K562 (cell line): ENCODE data around the gene TLX3. TPM values are rescaled to one million over a fixed set of nuclear protein-coding genes. Genes with fewer than 3 reads are reported as not detected.

ENCODE experiments used
- ATAC-seq: fragments of 200-7000 bp; cut with Tn5 transposase; 3 replicates; pipeline ENCODE4 v1.9.1; 2020; ENCODE audit warnings: moderate library complexity
- BruUV-seq: library from RNA; stranded (reverse); fragments of 400-500 nt; replicated peaks from 2 replicates; lab custom pipeline; 2021; lab: Mats Ljungman, UMichigan
- CTCF ChIA-PET: fragments of 300-600 bp; formaldehyde crosslinking; extraction: SDS; loops from one replicate; lab custom pipeline; 2021; ENCODE audit warnings: low intra/inter-chr PET ratio; lab: Yijun Ruan, JAX
- POLR2A ChIA-PET: fragments of 300-600, 350-650 bp; sonication (Branson Sonifier 250); formaldehyde crosslinking; extraction: SDS; loops from one replicate; lab custom pipeline; 2021; ENCODE audit warnings: antibody characterized with exemption, inconsistent platforms; lab: Yijun Ruan, JAX
- DNase-seq, 4 experiments: peaks; one replicate each; pipeline versions ENCODE4 v3.0.0 to v3.0.0-alpha.2; 2011 to 2018; ENCODE audit warnings: low spot score in 3 of 4, mixed read lengths in 3 of 4; ENCODE audit errors: extremely low read depth in 1 of 4
- FAIRE-seq: peaks from 2 replicates; lab custom pipeline; 2011; peaks lifted over from hg19 to GRCh38; lab: Jason Lieb, UNC
- H2AFZ ChIP-seq: 2 replicates; pipeline ENCODE4 v1.6.0; 2011; ENCODE audit warnings: low read depth, low read length, control low read depth, inconsistent platforms
- H3K27ac ChIP-seq: fragments of 200-600 bp; 3 replicates; pipeline ENCODE4 v1.8.0; 2011; ENCODE audit warnings: low read depth, mild to moderate bottlenecking, control low read depth, inconsistent platforms, low read length, moderate library complexity, mixed read lengths; ENCODE audit errors: extremely low read depth
- H3K27me3 ChIP-seq, 2 experiments: fragments of 300-600 bp in 1 of 2; 2 replicates in 1 of 2; 3 replicates in 1 of 2; pipeline versions ENCODE4 v1.6.0 to v1.8.0; 2011; ENCODE audit warnings: inconsistent platforms in 2 of 2, low read length in 2 of 2, mild to moderate bottlenecking in 1 of 2, mixed read lengths in 1 of 2, moderate library complexity in 1 of 2; ENCODE audit not compliant: control insufficient read depth in 2 of 2, insufficient read depth in 2 of 2
- H3K36me3 ChIP-seq: fragments of 300-600 bp; 3 replicates; pipeline ENCODE4 v1.8.0; 2011; ENCODE audit warnings: mild to moderate bottlenecking, low read length, inconsistent platforms; ENCODE audit not compliant: control insufficient read depth, insufficient read depth
- H3K4me1 ChIP-seq, 2 experiments: fragments of 200-600 bp in 1 of 2; replicated peaks in 1 of 2; 2 replicates in 1 of 2; 3 replicates in 1 of 2; pipeline versions ENCODE4 v1.5.1 to v1.8.0; 2011; ENCODE audit warnings: inconsistent platforms in 2 of 2, low read length in 2 of 2, mild to moderate bottlenecking in 1 of 2, mixed read lengths in 1 of 2, moderate library complexity in 1 of 2; ENCODE audit not compliant: control insufficient read depth in 2 of 2, insufficient read depth in 2 of 2
- H3K4me2 ChIP-seq: 2 replicates; pipeline ENCODE4 v1.6.1; 2011; ENCODE audit warnings: low read length, control low read depth, inconsistent platforms, mixed read lengths; ENCODE audit not compliant: insufficient read depth
- H3K4me3 ChIP-seq: fragments of 200-600 bp; sonication (generic), shearing (Covaris generic); 2 replicates; pipeline ENCODE4 v1.5.1; 2016; ENCODE audit warnings: control low read depth, inconsistent platforms
- H3K79me2 ChIP-seq: fragments of 200-600 bp; 3 replicates; pipeline ENCODE4 v1.8.0; 2011; ENCODE audit warnings: low read length, inconsistent platforms; ENCODE audit not compliant: control insufficient read depth, insufficient read depth
- H3K9ac ChIP-seq, 2 experiments: 2 replicates each; pipeline versions ENCODE4 v1.6.0 to v1.6.1; 2011; ENCODE audit warnings: low read depth in 2 of 2, low read length in 2 of 2, control low read depth in 1 of 2, inconsistent platforms in 1 of 2, mild to moderate bottlenecking in 1 of 2, mixed read lengths in 1 of 2; ENCODE audit not compliant: insufficient read depth in 1 of 2
- H3K9me1 ChIP-seq: one replicate; pipeline ENCODE4 v1.6.0; 2011; ENCODE audit warnings: inconsistent platforms, mild to moderate bottlenecking, low read length, moderate library complexity; ENCODE audit not compliant: control insufficient read depth, insufficient read depth
- H3K9me3 ChIP-seq: replicated peaks from 2 replicates; pipeline ENCODE4 v1.5.1; 2011; ENCODE audit warnings: low read depth, low read length, inconsistent platforms; ENCODE audit not compliant: control insufficient read depth, insufficient read depth
- H4K20me1 ChIP-seq: replicated peaks from 2 replicates; pipeline ENCODE4 v1.6.1; 2011; ENCODE audit warnings: low read length, inconsistent platforms, mixed read lengths; ENCODE audit not compliant: control insufficient read depth, insufficient read depth
- BMI1 ChIP-seq: fragments of 150-350 bp; IDR thresholded peaks from 2 replicates; pipeline ENCODE4 v1.6.1; 2014; ENCODE audit warnings: low read length
- CREBBP ChIP-seq: IDR thresholded peaks from one replicate; pipeline ENCODE4 v1.6.1; 2012; ENCODE audit warnings: low read depth, mild to moderate bottlenecking, control low read depth, inconsistent platforms, low read length
- DDX20 ChIP-seq: fragments of 450-650 bp; IDR thresholded peaks from 2 replicates; pipeline ENCODE4 v1.6.1; 2016; ENCODE audit warnings: missing genetic modification characterization, low read depth, mild to moderate bottlenecking, missing compliant biosample characterization, moderate library complexity
- DEAF1 ChIP-seq: fragments of 450-650 bp; formaldehyde crosslinking; IDR thresholded peaks from 2 replicates; pipeline ENCODE4 v1.4.0; 2020; ENCODE audit warnings: mild to moderate bottlenecking, moderate library complexity
- ESRRB ChIP-seq: fragments of 250-450 bp; sonication (Bioruptor Pico); IDR thresholded peaks from 2 replicates; pipeline ENCODE4 v1.5.0; 2020; ENCODE audit warnings: mild to moderate bottlenecking, moderate library complexity, borderline replicate concordance
- IRF2 ChIP-seq: sonication (generic); formaldehyde crosslinking; IDR thresholded peaks from 2 replicates; pipeline ENCODE4 v1.8.1; 2022; ENCODE audit warnings: mild to moderate bottlenecking, missing genetic modification reagents
- PBX2 ChIP-seq, 2 experiments: IDR thresholded peaks in 1 of 2; conservative IDR thresholded peaks in 1 of 2; 2 replicates each; pipeline ENCODE4 v1.6.1; 2016; ENCODE audit warnings: low read depth in 2 of 2, mild to moderate bottlenecking in 1 of 2, missing compliant biosample characterization in 1 of 2, missing genetic modification characterization in 1 of 2, moderate library complexity in 1 of 2
- POLR2A ChIP-seq: fragments of 450-650 bp; conservative IDR thresholded peaks from 2 replicates; pipeline ENCODE4 v1.6.1; 2016
- PTTG1 ChIP-seq: fragments of 450-650 bp; IDR thresholded peaks from 2 replicates; pipeline ENCODE4 v1.6.1; 2016; ENCODE audit warnings: low read depth, mild to moderate bottlenecking, missing genetic modification characterization, missing compliant biosample characterization
- RFX1 ChIP-seq: fragments of 450-650 bp; IDR thresholded peaks from 2 replicates; pipeline ENCODE4 v1.6.1; 2016; ENCODE audit warnings: mild to moderate bottlenecking, moderate library complexity
- SAP30 ChIP-seq: fragments of 200-600 bp; sonication (generic); IDR thresholded peaks from 2 replicates; pipeline ENCODE4 v1.6.1; 2012; ENCODE audit warnings: borderline replicate concordance, low read depth, mild to moderate bottlenecking, moderate library complexity, low read length, control low read depth, inconsistent platforms; ENCODE audit not compliant: insufficient read depth, poor library complexity, severe bottlenecking
- UBTF ChIP-seq, 2 experiments: IDR thresholded peaks; 2 replicates each; pipeline ENCODE4 v1.6.1; 2012; ENCODE audit warnings: improper control_type of control experiment in 2 of 2, low read depth in 2 of 2, low read length in 2 of 2, borderline replicate concordance in 1 of 2
- ZNF507 ChIP-seq: conservative IDR thresholded peaks from 2 replicates; pipeline ENCODE4 v1.6.1; 2017; ENCODE audit warnings: missing genetic modification characterization, missing compliant biosample characterization
- WGBS: fragments of 100-300 bp; shearing (Covaris generic); methylation state at CpG from one replicate; pipeline ENCODE4 v1.1.6; 2016; ENCODE audit warnings: low coverage, mixed read lengths; ENCODE audit not compliant: insufficient coverage; ENCODE audit errors: missing lambda C conversion rate; 5-methylcytosine and 5-hydroxymethylcytosine counted together
- in situ Hi-C: fragments of 300-500 bp; cut with MboI; formaldehyde crosslinking; loops from 4 replicates; pipeline ENCODE4 v1.15.0; 2018; ENCODE audit warnings: inconsistent platforms, mixed read lengths
- intact Hi-C: fragments of 100-400 bp; cut with micrococcal nuclease; formaldehyde crosslinking; loops from 2 replicates; pipeline ENCODE4 v1.14.2; 2022
- polyA plus RNA-seq, 8 experiments: library from polyadenylated mRNA; depleted of rRNA in 4 of 8; stranded (reverse) in 5 of 8; unstranded in 3 of 8; fragments of >200 nt; fragmentation: Nextera tagmentation in 2 of 8; fragmentation: Illumina TruSeq in 1 of 8; extraction: Ambion mirVana in 2 of 8; extraction: Trizol in 1 of 8; gene quantifications; 2 replicates each; pipeline versions ENCODE4 v1.2.1 to v1.2.3, GENCODE V29; 2011 to 2014; ENCODE audit warnings: inconsistent platforms in 1 of 8, missing spikeins in 1 of 8
- total RNA-seq, 7 experiments: library from RNA; depleted of rRNA in 6 of 7; stranded (reverse); fragments of >200 nt in 6 of 7; fragmentation: Illumina TruSeq in 2 of 7; extraction: Trizol in 2 of 7; gene quantifications; 2 replicates each; pipeline versions ENCODE4 v1.2.1 to v1.2.3, GENCODE V29; 2011 to 2021; ENCODE audit warnings: low replicate concordance in 1 of 7

Gene TLX3
- total and polyA plus RNA-seq, 9 of the 15 experiments (the other 6 are each of a cell fraction or from before 2014, with no cell fraction given): not detected

GRCh38 chr5:171307789-171308452, 1.1 kb upstream of the TLX3 start:
- Histone ChIP-seq H3K79me2 (no peaks in the 10 kb centered on the region), H3K27ac (no peak overlapping the region), H3K4me1 (peaks cover 0 to 4% of the 10 kb centered on the region in 2 experiments; a peak in 1 of 5 replicates), H3K4me3 (no peak overlapping the region), H3K27me3 (peaks cover 0 to 26% of the 10 kb centered on the region in 2 experiments; a peak in 2 of 5 replicates), H3K9me1 (no peaks in the 10 kb centered on the region), H3K36me3 (no peaks in the 10 kb centered on the region), H2AFZ (no peak overlapping the region), H3K9ac (no peak overlapping the region), H3K9me3 (no peaks in the 10 kb centered on the region), H3K4me2 (no peak overlapping the region), H4K20me1 (no peaks in the 10 kb centered on the region)
- FAIRE-seq (no peak), ATAC-seq (no peak), DNase-seq (no peak)
- WGBS: 15% methylated on average over 21 of the region's 42 CpGs
- intact Hi-C loops (no loop called here), in situ Hi-C loops (no loop called here)
- CTCF ChIA-PET: no interaction called here
- no TSS peak for BruUV-seq
- POLR2A ChIA-PET: no interaction called here
- TF ChIP-seq ZNF507 (tag) (no peak), PTTG1 (tag) (no peak), BMI1 (no peak), DDX20 (no peak), PBX2 (CRISPR knock-in tag; IDR thresholded peaks at IDR 0.05; ENCODE audit: low read depth) (no peak), PBX2 (tag; conservative IDR thresholded peaks at IDR 0.05; ENCODE audit: low read depth) (no peak), DEAF1 (no peak), UBTF (IDR thresholded peaks at IDR 0.05; ENCODE audit: borderline replicate concordance in 1 of 2, low read depth in 2 of 2, low read length in 2 of 2) (no peak), ESRRB (CRISPR knock-in tag) (no peak), RFX1 (no peak), IRF2 (CRISPR knock-in tag) (no peak), SAP30 (no peak), CREBBP (no peak), POLR2A (no peak)
